HepG2 (cell line): ENCODE measurements around the gene TSNAXIP1. TPM values are rescaled to one million over a fixed set of nuclear protein-coding genes. Genes with fewer than 3 reads are reported as not detected.

Experiments
- ARID2 ChIP-seq: sonication (generic); formaldehyde crosslinking; IDR thresholded peaks from 2 replicates; pipeline ENCODE4 v1.8.1; 2022; ENCODE audit warnings: mild to moderate bottlenecking, missing genetic modification reagents, borderline replicate concordance
- CREB3 ChIP-seq: sonication (generic); formaldehyde crosslinking; IDR thresholded peaks from 2 replicates; pipeline ENCODE4 v1.5.0; 2020; ENCODE audit warnings: missing genetic modification reagents
- FOXM1 ChIP-seq: sonication (generic); formaldehyde crosslinking; IDR thresholded peaks from 2 replicates; pipeline ENCODE4 v1.5.0; 2020; ENCODE audit warnings: missing genetic modification reagents
- GPN1 ChIP-seq: sonication (generic); formaldehyde crosslinking; IDR thresholded peaks from 2 replicates; pipeline ENCODE4 v1.5.1; 2020; ENCODE audit warnings: missing genetic modification reagents, borderline replicate concordance
- HES4 ChIP-seq: sonication (generic); formaldehyde crosslinking; IDR thresholded peaks from 2 replicates; pipeline ENCODE4 v1.9.0; 2021; ENCODE audit warnings: mild to moderate bottlenecking, missing genetic modification reagents, borderline replicate concordance
- HMG20A ChIP-seq: IDR thresholded peaks from 2 replicates; pipeline ENCODE4 v1.6.1; 2016; ENCODE audit warnings: borderline replicate concordance
- IRF2 ChIP-seq: IDR thresholded peaks from 2 replicates; pipeline ENCODE4 v1.6.1; 2018; ENCODE audit warnings: missing genetic modification reagents, missing compliant biosample characterization
- KAT7 ChIP-seq: IDR thresholded peaks from 2 replicates; pipeline ENCODE4 v1.6.1; 2018; ENCODE audit warnings: borderline replicate concordance, missing compliant biosample characterization
- KDM5A ChIP-seq: fragments of 200-600 bp; sonication (generic); IDR thresholded peaks from 2 replicates; pipeline ENCODE4 v1.7.0; 2018; ENCODE audit warnings: antibody characterized with exemption, mild to moderate bottlenecking, low read length, borderline replicate concordance
- MIXL1 ChIP-seq: IDR thresholded peaks from 2 replicates; pipeline ENCODE4 v1.6.1; 2016
- MTF2 ChIP-seq: sonication (generic); formaldehyde crosslinking; IDR thresholded peaks from 2 replicates; pipeline ENCODE4 v1.5.0; 2020; ENCODE audit warnings: missing genetic modification reagents, borderline replicate concordance
- NR2F2 ChIP-seq: IDR thresholded peaks from 2 replicates; pipeline ENCODE4 v1.6.1; 2012; ENCODE audit warnings: low read depth, inconsistent platforms, borderline replicate concordance
- PAX8 ChIP-seq: sonication (generic); formaldehyde crosslinking; IDR thresholded peaks from 2 replicates; pipeline ENCODE4 v1.8.0; 2022; ENCODE audit warnings: mild to moderate bottlenecking, missing genetic modification reagents, borderline replicate concordance
- PHF5A ChIP-seq: IDR thresholded peaks from one replicate; pipeline ENCODE4 v1.6.1; 2018; ENCODE audit warnings: low read depth, missing genetic modification reagents; ENCODE audit not compliant: unreplicated experiment
- RNF219 ChIP-seq: sonication (generic); formaldehyde crosslinking; IDR thresholded peaks from 2 replicates; pipeline ENCODE4 v1.5.0; 2020; ENCODE audit warnings: mild to moderate bottlenecking, missing genetic modification reagents
- YEATS2 ChIP-seq: sonication (generic); formaldehyde crosslinking; IDR thresholded peaks from 2 replicates; pipeline ENCODE4 v1.4.0; 2020; ENCODE audit warnings: missing genetic modification reagents, borderline replicate concordance
- ZNF207 ChIP-seq: fragments of 450-650 bp; IDR thresholded peaks from 2 replicates; pipeline ENCODE4 v1.6.1; 2016; ENCODE audit warnings: antibody characterized with exemption, borderline replicate concordance
- ZNF225 ChIP-seq: sonication (generic); formaldehyde crosslinking; IDR thresholded peaks from 2 replicates; pipeline ENCODE4 v1.4.0; 2020; ENCODE audit warnings: mild to moderate bottlenecking, missing genetic modification reagents
- ZNF232 ChIP-seq: sonication (generic); formaldehyde crosslinking; IDR thresholded peaks from 2 replicates; pipeline ENCODE4 v1.4.0; 2020; ENCODE audit warnings: missing genetic modification reagents, borderline replicate concordance
- ZNF260 ChIP-seq: sonication (generic); formaldehyde crosslinking; IDR thresholded peaks from 2 replicates; pipeline ENCODE4 v1.4.0; 2020; ENCODE audit warnings: missing genetic modification reagents, low read depth, mild to moderate bottlenecking, borderline replicate concordance
- ZNF317 ChIP-seq: sonication (generic); formaldehyde crosslinking; IDR thresholded peaks from 2 replicates; pipeline ENCODE4 v1.5.0; 2020; ENCODE audit warnings: mild to moderate bottlenecking, missing genetic modification reagents
- ZNF460 ChIP-seq: sonication (generic); formaldehyde crosslinking; IDR thresholded peaks from 2 replicates; pipeline ENCODE4 v1.5.1; 2020; ENCODE audit warnings: missing genetic modification reagents, mild to moderate bottlenecking, borderline replicate concordance
- ZNF549 ChIP-seq: sonication (generic); formaldehyde crosslinking; IDR thresholded peaks from 2 replicates; pipeline ENCODE4 v1.5.0; 2020; ENCODE audit warnings: missing genetic modification reagents
- ZNF552 ChIP-seq: sonication (generic); formaldehyde crosslinking; IDR thresholded peaks from 2 replicates; pipeline ENCODE4 v1.9.0; 2022; ENCODE audit warnings: missing genetic modification reagents, mild to moderate bottlenecking, borderline replicate concordance
- ZNF720 ChIP-seq: sonication (generic); formaldehyde crosslinking; IDR thresholded peaks from 2 replicates; pipeline ENCODE4 v1.4.0; 2020; ENCODE audit warnings: missing genetic modification reagents
- ZZZ3 ChIP-seq: sonication (generic); formaldehyde crosslinking; IDR thresholded peaks from 2 replicates; pipeline ENCODE4 v1.4.0; 2020; ENCODE audit warnings: missing genetic modification reagents, mild to moderate bottlenecking, borderline replicate concordance
- polyA plus RNA-seq, 8 experiments: library from polyadenylated mRNA; depleted of rRNA in 3 of 8; stranded (reverse) in 7 of 8; unstranded in 1 of 8; fragments of >200 nt; fragmentation: Illumina TruSeq in 4 of 8; extraction: Trizol in 4 of 8; gene quantifications; 2 replicates each; pipeline versions ENCODE4 v1.2.1 to v1.2.3, GENCODE V29; 2011 to 2016; ENCODE audit warnings: low read depth in 4 of 8, missing spikeins in 1 of 8, mixed read lengths in 1 of 8; ENCODE audit not compliant: insufficient read depth in 1 of 8
- total RNA-seq, 5 experiments: library from RNA; depleted of rRNA; stranded (reverse); fragments of >200 nt; fragmentation: Illumina TruSeq; extraction: Trizol; gene quantifications; 2 replicates each; pipeline ENCODE4 v1.2.3, GENCODE V29; 2016; ENCODE audit warnings: low read depth in 1 of 5
- TF ChIP-seq, protein P1 (sequence below): sonication (generic); formaldehyde crosslinking; conservative IDR thresholded peaks from 2 replicates; pipeline ENCODE4 v1.4.0; 2020; ENCODE audit warnings: missing genetic modification reagents

The TSNAXIP1 gene
- total and polyA plus RNA-seq, 2 of the 13 experiments (the other 11 are each of a cell fraction or from before 2014, with no cell fraction given), result 0.37 to 0.86 TPM

DNA sequence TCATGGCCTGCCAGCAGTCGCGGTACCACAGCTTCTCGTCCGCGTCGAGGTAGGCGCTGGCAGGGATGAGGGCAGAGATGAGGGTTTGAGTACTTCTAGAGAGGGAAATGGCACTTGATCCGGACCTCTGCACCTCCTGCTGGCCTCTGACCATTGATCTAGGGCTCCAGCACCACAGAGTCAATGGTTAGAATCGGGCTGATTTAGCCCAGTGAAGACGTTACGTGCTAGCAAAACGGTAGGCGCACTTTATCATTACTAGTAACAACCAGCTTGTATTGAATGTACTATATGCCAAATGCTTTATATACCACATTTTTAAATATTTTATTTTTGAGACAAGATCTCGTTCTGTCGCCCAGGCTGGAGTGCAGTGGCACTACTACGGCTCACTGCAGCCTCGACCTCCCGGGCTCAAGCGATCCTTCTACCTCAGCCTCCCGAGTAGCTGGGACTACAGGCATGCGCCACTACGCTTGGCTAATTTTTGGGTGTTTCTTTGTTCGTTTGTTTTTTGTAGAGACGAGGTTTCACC is 526 bp downstream of the TSNAXIP1 start (continued):
- TF ChIP-seq CREB3 (CRISPR knock-in tag), result no peak
- TF ChIP-seq KDM5A, result no peak; the same call in 1 of the 2 replicates
- no peak for TF ChIP-seq FOXM1 (CRISPR knock-in tag)
- no peak for TF ChIP-seq IRF2 (CRISPR knock-in tag)
- no peak for TF ChIP-seq ZNF225
- TF ChIP-seq, protein P1, sequence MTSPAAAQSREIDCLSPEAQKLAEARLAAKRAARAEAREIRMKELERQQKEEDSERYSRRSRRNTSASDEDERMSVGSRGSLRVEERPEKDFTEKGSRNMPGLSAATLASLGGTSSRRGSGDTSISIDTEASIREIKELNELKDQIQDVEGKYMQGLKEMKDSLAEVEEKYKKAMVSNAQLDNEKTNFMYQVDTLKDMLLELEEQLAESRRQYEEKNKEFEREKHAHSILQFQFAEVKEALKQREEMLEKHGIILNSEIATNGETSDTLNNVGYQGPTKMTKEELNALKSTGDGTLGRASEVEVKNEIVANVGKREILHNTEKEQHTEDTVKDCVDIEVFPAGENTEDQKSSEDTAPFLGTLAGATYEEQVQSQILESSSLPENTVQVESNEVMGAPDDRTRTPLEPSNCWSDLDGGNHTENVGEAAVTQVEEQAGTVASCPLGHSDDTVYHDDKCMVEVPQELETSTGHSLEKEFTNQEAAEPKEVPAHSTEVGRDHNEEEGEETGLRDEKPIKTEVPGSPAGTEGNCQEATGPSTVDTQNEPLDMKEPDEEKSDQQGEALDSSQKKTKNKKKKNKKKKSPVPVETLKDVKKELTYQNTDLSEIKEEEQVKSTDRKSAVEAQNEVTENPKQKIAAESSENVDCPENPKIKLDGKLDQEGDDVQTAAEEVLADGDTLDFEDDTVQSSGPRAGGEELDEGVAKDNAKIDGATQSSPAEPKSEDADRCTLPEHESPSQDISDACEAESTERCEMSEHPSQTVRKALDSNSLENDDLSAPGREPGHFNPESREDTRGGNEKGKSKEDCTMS (CRISPR knock-in tag), result no peak
- TF ChIP-seq ZNF549, result no peak
- TF ChIP-seq ZNF720 (CRISPR knock-in tag), result no peak
- no peak for TF ChIP-seq KAT7 (CRISPR knock-in tag)
- no peak for TF ChIP-seq PHF5A (CRISPR knock-in tag)
- no peak for TF ChIP-seq ZNF552 (CRISPR knock-in tag)
- no peak for TF ChIP-seq YEATS2 (CRISPR knock-in tag)
- no peak for TF ChIP-seq ZNF207
- TF ChIP-seq HES4 (CRISPR knock-in tag), result no peak
- TF ChIP-seq NR2F2, result no peak
- TF ChIP-seq ZNF460, result no peak
- TF ChIP-seq GPN1 (CRISPR knock-in tag), result no peak
- TF ChIP-seq MTF2, result no peak
- 0 out of 2 replicates have a peak, but pooled peaks have one; percentile 23 for TF ChIP-seq ZNF232 (CRISPR knock-in tag)
- no peak for TF ChIP-seq RNF219
- TF ChIP-seq ZNF260 (CRISPR knock-in tag), result no peak
- TF ChIP-seq HMG20A (CRISPR knock-in tag), result no peak
- peak; percentile 23; the same call in 1 of the 2 replicates for TF ChIP-seq ARID2 (CRISPR knock-in tag)
- no peak for TF ChIP-seq MIXL1
- no peak for TF ChIP-seq ZZZ3 (CRISPR knock-in tag)
- no peak; the same call in 1 of the 2 replicates for TF ChIP-seq ZNF317 (CRISPR knock-in tag)
- TF ChIP-seq PAX8 (CRISPR knock-in tag), result 0 out of 2 replicates have a peak, but pooled peaks have one; percentile 16
